Immature natural killer cell (primary cell): ENCODE results near the gene CACNA1C. TPM values are rescaled to one million over a fixed set of nuclear protein-coding genes. Genes with fewer than 3 reads are reported as not detected.

ENCODE experiments used
- DNase-seq, 3 donors: peaks; one replicate each; pipeline ENCODE4 v3.0.0; 2022; ENCODE audit warnings: mixed read lengths in 1 of 3
- H3K27ac Mint-ChIP-seq, 6 donors: one replicate each; pipeline ENCODE4 v1.8.0; 2020; ENCODE audit warnings: mixed read lengths in 6 of 6, mild to moderate bottlenecking in 5 of 6, inconsistent platforms in 4 of 6, moderate library complexity in 3 of 6
- H3K27me3 Mint-ChIP-seq, 3 donors: one replicate each; pipeline ENCODE4 v1.8.0; 2020 to 2021; ENCODE audit warnings: low read depth in 3 of 3, mild to moderate bottlenecking in 3 of 3, mixed read lengths in 3 of 3, moderate library complexity in 3 of 3, inconsistent platforms in 1 of 3
- H3K36me3 Mint-ChIP-seq, 3 donors: one replicate each; pipeline ENCODE4 v1.8.0; 2020; ENCODE audit warnings: mixed read lengths in 3 of 3, inconsistent platforms in 2 of 3, mild to moderate bottlenecking in 2 of 3
- H3K4me1 Mint-ChIP-seq, 2 donors: one replicate each; pipeline ENCODE4 v1.8.0; 2020; ENCODE audit warnings: inconsistent platforms in 2 of 2, mild to moderate bottlenecking in 2 of 2, mixed read lengths in 2 of 2, moderate library complexity in 1 of 2
- H3K4me3 Mint-ChIP-seq, 5 donors: one replicate each; pipeline ENCODE4 v1.8.0; 2020; ENCODE audit warnings: mild to moderate bottlenecking in 5 of 5, mixed read lengths in 5 of 5, inconsistent platforms in 3 of 5, moderate library complexity in 3 of 5
- H3K9me3 Mint-ChIP-seq, 6 donors: one replicate each; pipeline ENCODE4 v1.8.0; 2020; ENCODE audit warnings: mild to moderate bottlenecking in 6 of 6, mixed read lengths in 6 of 6, inconsistent platforms in 4 of 6, moderate library complexity in 3 of 6
- polyA plus RNA-seq, 3 donors: library from polyadenylated mRNA; unstranded; fragments of 300-500 nt; fragmentation: Illumina TruSeq; gene quantifications; one replicate each; pipeline ENCODE4 v1.2.3, GENCODE V29; 2021

The CACNA1C gene
- polyA plus RNA-seq, 3 donors from 2014 or later: 0.05 to 0.36 (median 0.12) TPM

- no peak overlapping the region for H3K4me3 Mint-ChIP-seq
- no peak for DNase-seq
- no peaks in the 10 kb centered on the region for H3K36me3 Mint-ChIP-seq
- H3K27ac Mint-ChIP-seq: no peak overlapping the region
- H3K9me3 Mint-ChIP-seq: no peaks in the 10 kb centered on the region
- H3K27me3 Mint-ChIP-seq: peaks cover 2 to 4% (median 2%) of the 10 kb centered on the region in 3 donors
- H3K4me1 Mint-ChIP-seq: no peaks in the 10 kb centered on the region
These were observed 560.7 kb downstream of the CACNA1C start for GRCh38 chr12:2613326-2614073.

- DNase-seq: no peak
- H3K27ac Mint-ChIP-seq: no peak overlapping the region
- no peaks in the 10 kb centered on the region for H3K9me3 Mint-ChIP-seq
- no peaks in the 10 kb centered on the region for H3K4me1 Mint-ChIP-seq
- no peak overlapping the region for H3K4me3 Mint-ChIP-seq
- H3K36me3 Mint-ChIP-seq: no peaks in the 10 kb centered on the region
- H3K27me3 Mint-ChIP-seq: peaks cover 2 to 5% (median 4%) of the 10 kb centered on the region in 3 donors
These were observed 561.6 kb downstream of the CACNA1C start for GRCh38 chr12:2614341-2614740.

- H3K9me3 Mint-ChIP-seq: no peaks in the 10 kb centered on the region
- no peak for DNase-seq
- no peaks in the 10 kb centered on the region for H3K36me3 Mint-ChIP-seq
- H3K27ac Mint-ChIP-seq: no peak overlapping the region
- H3K27me3 Mint-ChIP-seq: peaks cover 2 to 4% (median 3%) of the 10 kb centered on the region in 3 donors
- H3K4me1 Mint-ChIP-seq: no peaks in the 10 kb centered on the region
- H3K4me3 Mint-ChIP-seq: no peak overlapping the region
These were observed 563.0 kb downstream of the CACNA1C start for GRCh38 chr12:2615665-2616402.

- H3K27ac Mint-ChIP-seq: no peak overlapping the region
- H3K36me3 Mint-ChIP-seq: no peaks in the 10 kb centered on the region
These were observed 564.0 kb downstream of the CACNA1C start for GRCh38 chr12:2616763-2617162.

GRCh38 chr12:2617365-2617764 is 564.6 kb downstream of the CACNA1C start:
- no peaks in the 10 kb centered on the region for H3K9me3 Mint-ChIP-seq
- no peak overlapping the region for H3K27ac Mint-ChIP-seq
- H3K36me3 Mint-ChIP-seq: no peaks in the 10 kb centered on the region

More at GRCh38 chr12:2616763-2617162, 564.0 kb downstream of the CACNA1C start:
- H3K4me1 Mint-ChIP-seq: no peaks in the 10 kb centered on the region
- no peaks in the 10 kb centered on the region for H3K9me3 Mint-ChIP-seq
- DNase-seq: no peak
- no peak overlapping the region for H3K4me3 Mint-ChIP-seq
- peaks cover 2 to 4% (median 3%) of the 10 kb centered on the region in 3 donors for H3K27me3 Mint-ChIP-seq

GRCh38 chr12:2618291-2618995 is 565.7 kb downstream of the CACNA1C start:
- no peaks in the 10 kb centered on the region for H3K36me3 Mint-ChIP-seq
- no peaks in the 10 kb centered on the region for H3K4me1 Mint-ChIP-seq
- H3K27ac Mint-ChIP-seq: no peak overlapping the region
- no peaks in the 10 kb centered on the region for H3K9me3 Mint-ChIP-seq
- H3K27me3 Mint-ChIP-seq: peaks cover 3 to 9% (median 5%) of the 10 kb centered on the region in 3 donors
- no peak overlapping the region for H3K4me3 Mint-ChIP-seq
- DNase-seq: no peak

More at GRCh38 chr12:2617365-2617764, 564.6 kb downstream of the CACNA1C start:
- no peak for DNase-seq
- Mint-ChIP-seq H3K4me1 (no peaks in the 10 kb centered on the region), H3K4me3 (no peak overlapping the region), H3K27me3 (peaks cover 2 to 4% (median 3%) of the 10 kb centered on the region in 3 donors)

GRCh38 chr12:2619136-2619535 is 566.3 kb downstream of the CACNA1C start:
- H3K36me3 Mint-ChIP-seq: no peaks in the 10 kb centered on the region
- H3K27me3 Mint-ChIP-seq: peaks cover 3 to 10% (median 4%) of the 10 kb centered on the region in 3 donors

GRCh38 chr12:2622460-2622859 is 569.7 kb downstream of the CACNA1C start:
- DNase-seq: no peak
- H3K4me3 Mint-ChIP-seq: no peak overlapping the region
- H3K9me3 Mint-ChIP-seq: no peaks in the 10 kb centered on the region
- H3K36me3 Mint-ChIP-seq: no peaks in the 10 kb centered on the region
- H3K27ac Mint-ChIP-seq: no peak overlapping the region
- H3K4me1 Mint-ChIP-seq: no peaks in the 10 kb centered on the region
- peaks cover 3 to 8% (median 3%) of the 10 kb centered on the region in 3 donors for H3K27me3 Mint-ChIP-seq

More at GRCh38 chr12:2619136-2619535, 566.3 kb downstream of the CACNA1C start:
- no peak overlapping the region for H3K27ac Mint-ChIP-seq
- DNase-seq: no peak
- H3K4me3 Mint-ChIP-seq: no peak overlapping the region
- H3K9me3 Mint-ChIP-seq: no peaks in the 10 kb centered on the region
- H3K4me1 Mint-ChIP-seq: no peaks in the 10 kb centered on the region

- DNase-seq: no peak
- H3K4me3 Mint-ChIP-seq: no peak overlapping the region
- no peaks in the 10 kb centered on the region for H3K9me3 Mint-ChIP-seq
- no peaks in the 10 kb centered on the region for H3K36me3 Mint-ChIP-seq
- H3K27me3 Mint-ChIP-seq: peaks cover 3 to 11% (median 4%) of the 10 kb centered on the region in 3 donors
- H3K4me1 Mint-ChIP-seq: no peaks in the 10 kb centered on the region
- H3K27ac Mint-ChIP-seq: no peak overlapping the region
These were observed 570.7 kb downstream of the CACNA1C start for GRCh38 chr12:2623472-2623871.

GRCh38 chr12:2624543-2625288 is 571.9 kb downstream of the CACNA1C start:
- no peak for DNase-seq
- Mint-ChIP-seq H3K9me3 (no peaks in the 10 kb centered on the region), H3K4me3 (no peak overlapping the region), H3K36me3 (no peaks in the 10 kb centered on the region), H3K27me3 (peaks cover 3 to 9% (median 3%) of the 10 kb centered on the region in 3 donors), H3K4me1 (no peaks in the 10 kb centered on the region), H3K27ac (no peak overlapping the region)

- peak in 2 of 3 donors; percentile 8 to 9 for DNase-seq
- H3K9me3 Mint-ChIP-seq: no peaks in the 10 kb centered on the region
- H3K36me3 Mint-ChIP-seq: no peaks in the 10 kb centered on the region
- peaks cover 3 to 9% (median 3%) of the 10 kb centered on the region in 3 donors for H3K27me3 Mint-ChIP-seq
- no peak overlapping the region for H3K4me3 Mint-ChIP-seq
- H3K27ac Mint-ChIP-seq: no peak overlapping the region
- no peaks in the 10 kb centered on the region for H3K4me1 Mint-ChIP-seq
These were observed 572.5 kb downstream of the CACNA1C start for GRCh38 chr12:2625289-2625612.

GRCh38 chr12:2627076-2627834 is 574.5 kb downstream of the CACNA1C start:
- H3K9me3 Mint-ChIP-seq: no peaks in the 10 kb centered on the region
- H3K27ac Mint-ChIP-seq: no peak overlapping the region
- no peaks in the 10 kb centered on the region for H3K36me3 Mint-ChIP-seq
- H3K27me3 Mint-ChIP-seq: peaks cover 3 to 10% (median 3%) of the 10 kb centered on the region in 3 donors
- no peaks in the 10 kb centered on the region for H3K4me1 Mint-ChIP-seq
- H3K4me3 Mint-ChIP-seq: no peak overlapping the region
- no peak for DNase-seq

- no peaks in the 10 kb centered on the region for H3K9me3 Mint-ChIP-seq
- no peak overlapping the region for H3K4me3 Mint-ChIP-seq
- peaks cover 0 to 8% (median 8%) of the 10 kb centered on the region in 3 donors for H3K27me3 Mint-ChIP-seq
- no peaks in the 10 kb centered on the region for H3K36me3 Mint-ChIP-seq
- DNase-seq: no peak
- H3K4me1 Mint-ChIP-seq: no peaks in the 10 kb centered on the region
- no peak overlapping the region for H3K27ac Mint-ChIP-seq
These were observed 575.0 kb downstream of the CACNA1C start for GRCh38 chr12:2627835-2628191.
